HepG2 (cell line): ENCODE data around the gene BET1L. TPM values are rescaled to one million over a fixed set of nuclear protein-coding genes. Genes with fewer than 3 reads are reported as not detected.

Source experiments
- CAMTA2 ChIP-seq: sonication (generic); formaldehyde crosslinking; IDR thresholded peaks from 2 replicates; pipeline ENCODE4 v1.4.0; 2020; ENCODE audit warnings: mild to moderate bottlenecking, missing genetic modification reagents, borderline replicate concordance
- EEA1 ChIP-seq: sonication (generic); formaldehyde crosslinking; IDR thresholded peaks from 2 replicates; pipeline ENCODE4 v1.5.1; 2020; ENCODE audit warnings: mild to moderate bottlenecking, missing genetic modification reagents, borderline replicate concordance
- GTF3A ChIP-seq: sonication (generic); formaldehyde crosslinking; conservative IDR thresholded peaks from 2 replicates; pipeline ENCODE4 v1.4.0; 2020; ENCODE audit warnings: mild to moderate bottlenecking, missing genetic modification reagents
- HMGXB4 ChIP-seq, 2 experiments: sonication (generic) in 1 of 2; formaldehyde crosslinking in 1 of 2; IDR thresholded peaks; 2 replicates each; pipeline versions ENCODE4 v1.4.0 to v1.6.1; 2018 to 2020; ENCODE audit warnings: missing genetic modification reagents in 2 of 2, borderline replicate concordance in 1 of 2, low read depth in 1 of 2, mild to moderate bottlenecking in 1 of 2, missing biosample characterization in 1 of 2
- MNT ChIP-seq: fragments of 450-650 bp; IDR thresholded peaks from 2 replicates; pipeline ENCODE4 v1.6.1; 2016
- POLR2G ChIP-seq: fragments of 200-400 bp; formaldehyde crosslinking; IDR thresholded peaks from 2 replicates; pipeline ENCODE4 v1.6.1; 2018; ENCODE audit warnings: mild to moderate bottlenecking, low read depth, low read length, moderate library complexity
- RBFOX2 ChIP-seq: fragments of 200-400 bp; formaldehyde crosslinking; IDR thresholded peaks from 2 replicates; pipeline ENCODE4 v1.6.1; 2017; ENCODE audit warnings: low read depth, mild to moderate bottlenecking, low read length
- SIN3A ChIP-seq: IDR thresholded peaks from 2 replicates; pipeline ENCODE4 v1.6.1; 2011; ENCODE audit warnings: low read depth, mild to moderate bottlenecking, control low read depth, low read length, borderline replicate concordance
- SOX6 ChIP-seq, 2 experiments: fragments of 450-650 bp in 1 of 2; sonication (generic) in 1 of 2; formaldehyde crosslinking in 1 of 2; IDR thresholded peaks; 2 replicates each; pipeline versions ENCODE4 v1.4.0 to v1.6.1; 2017 to 2020; ENCODE audit warnings: antibody characterized with exemption in 1 of 2, mild to moderate bottlenecking in 1 of 2, missing genetic modification reagents in 1 of 2
- SPEN ChIP-seq: sonication (generic); formaldehyde crosslinking; IDR thresholded peaks from 2 replicates; pipeline ENCODE4 v1.5.1; 2020; ENCODE audit warnings: low read depth, mild to moderate bottlenecking, missing genetic modification reagents
- TBX3 ChIP-seq: fragments of 450-650 bp; IDR thresholded peaks from 2 replicates; pipeline ENCODE4 v1.6.1; 2017; ENCODE audit warnings: antibody characterized with exemption, mild to moderate bottlenecking, inconsistent platforms, borderline replicate concordance
- THAP9 ChIP-seq: sonication (generic); formaldehyde crosslinking; IDR thresholded peaks from 2 replicates; pipeline ENCODE4; 2020; ENCODE audit warnings: missing genetic modification reagents, mild to moderate bottlenecking, borderline replicate concordance
- WIZ ChIP-seq: sonication (generic); formaldehyde crosslinking; IDR thresholded peaks from 2 replicates; pipeline ENCODE4 v1.5.1; 2020; ENCODE audit warnings: mild to moderate bottlenecking, missing genetic modification reagents
- XRCC5 ChIP-seq: fragments of 200-400 bp; formaldehyde crosslinking; optimal IDR thresholded peaks from 2 replicates; pipeline ENCODE3; 2017; ENCODE audit warnings: mild to moderate bottlenecking, low read length
- ZC3H13 ChIP-seq: sonication (generic); formaldehyde crosslinking; IDR thresholded peaks from 2 replicates; pipeline ENCODE4 v1.8.1; 2023; ENCODE audit warnings: mild to moderate bottlenecking, missing genetic modification reagents, moderate library complexity
- ZNF160 ChIP-seq: sonication (generic); formaldehyde crosslinking; IDR thresholded peaks from 2 replicates; pipeline ENCODE4 v1.8.0; 2022; ENCODE audit warnings: mild to moderate bottlenecking, inconsistent platforms, missing genetic modification reagents
- ZNF180 ChIP-seq: sonication (generic); formaldehyde crosslinking; IDR thresholded peaks from 2 replicates; pipeline ENCODE4 v1.4.0; 2020; ENCODE audit warnings: low read depth, missing genetic modification reagents, borderline replicate concordance
- ZNF547 ChIP-seq: sonication (generic); formaldehyde crosslinking; IDR thresholded peaks from 2 replicates; pipeline ENCODE4 v1.5.1; 2020; ENCODE audit warnings: mild to moderate bottlenecking, missing genetic modification reagents
- ZNF563 ChIP-seq: sonication (generic); formaldehyde crosslinking; IDR thresholded peaks from 2 replicates; pipeline ENCODE4 v1.8.0; 2022; ENCODE audit warnings: mild to moderate bottlenecking, moderate library complexity, missing genetic modification reagents
- ZNF788 ChIP-seq: sonication (generic); formaldehyde crosslinking; IDR thresholded peaks from 2 replicates; pipeline ENCODE4 v1.5.0; 2020; ENCODE audit warnings: mild to moderate bottlenecking, missing genetic modification reagents, borderline replicate concordance
- ZNF816 ChIP-seq: sonication (generic); formaldehyde crosslinking; IDR thresholded peaks from 2 replicates; pipeline ENCODE4 v1.8.0; 2022; ENCODE audit warnings: missing genetic modification reagents, mild to moderate bottlenecking, borderline replicate concordance
- polyA plus RNA-seq, 8 experiments: library from polyadenylated mRNA; depleted of rRNA in 3 of 8; stranded (reverse) in 7 of 8; unstranded in 1 of 8; fragments of >200 nt; fragmentation: Illumina TruSeq in 4 of 8; extraction: Trizol in 4 of 8; gene quantifications; 2 replicates each; pipeline versions ENCODE4 v1.2.1 to v1.2.3, GENCODE V29; 2011 to 2016; ENCODE audit warnings: low read depth in 4 of 8, missing spikeins in 1 of 8, mixed read lengths in 1 of 8; ENCODE audit not compliant: insufficient read depth in 1 of 8
- total RNA-seq, 5 experiments: library from RNA; depleted of rRNA; stranded (reverse); fragments of >200 nt; fragmentation: Illumina TruSeq; extraction: Trizol; gene quantifications; 2 replicates each; pipeline ENCODE4 v1.2.3, GENCODE V29; 2016; ENCODE audit warnings: low read depth in 1 of 5
- TF ChIP-seq, protein P1 (sequence below): IDR thresholded peaks from 2 replicates; pipeline ENCODE4 v1.6.1; 2016; ENCODE audit warnings: missing genetic modification reagents, missing compliant biosample characterization

Gene BET1L
- total and polyA plus RNA-seq, 2 of the 13 experiments (the other 11 are each of a cell fraction or from before 2014, with no cell fraction given) = 26.2 to 59.6 TPM

GRCh38 chr11:207208-207862, at the start of gene BET1L, which contains the start of gene RIC8A (continued):
- TF ChIP-seq HMGXB4 (CRISPR knock-in tag; IDR thresholded peaks at IDR 0.05; ENCODE audit: borderline replicate concordance in 1 of 2, low read depth in 1 of 2) (peak; percentile 83 to 89), THAP9 (CRISPR knock-in tag) (peak; percentile 14; the same call in 1 of the 2 replicates), ZNF180 (CRISPR knock-in tag) (0 out of 2 replicates have a peak, but pooled peaks have one; percentile 12), GTF3A (CRISPR knock-in tag) (peak; percentile 86; the same call in 1 of the 2 replicates), ZNF563 (CRISPR knock-in tag) (0 out of 2 replicates have a peak, but pooled peaks have one; percentile 33), XRCC5 (peak; percentile 11), ZC3H13 (peak; percentile 89; the same call in 1 of the 2 replicates), ZNF160 (CRISPR knock-in tag) (peak; percentile 83), CAMTA2 (0 out of 2 replicates have a peak, but pooled peaks have one; percentile 95), MNT (peak; percentile 44), ZNF788 (CRISPR knock-in tag) (peak; percentile 79), TBX3 (peak; percentile 28; the same call in 1 of the 2 replicates), RBFOX2 (peak; percentile 98), ZNF816 (peak; percentile 89), EEA1 (CRISPR knock-in tag) (peak; percentile 90; the same call in 1 of the 2 replicates), ZNF547 (CRISPR knock-in tag) (peak; percentile 85), SIN3A (peak; percentile 81; the same call in 1 of the 2 replicates), SOX6 (IDR thresholded peaks at IDR 0.05) (no peak), SOX6 (CRISPR knock-in tag; IDR thresholded peaks at IDR 0.05) (peak; percentile 27; the same call in 1 of the 2 replicates), POLR2G (peak; percentile 93), WIZ (peak; percentile 60), SPEN (CRISPR knock-in tag) (peak; percentile 82; the same call in 1 of the 2 replicates)
- TF ChIP-seq, protein P1, sequence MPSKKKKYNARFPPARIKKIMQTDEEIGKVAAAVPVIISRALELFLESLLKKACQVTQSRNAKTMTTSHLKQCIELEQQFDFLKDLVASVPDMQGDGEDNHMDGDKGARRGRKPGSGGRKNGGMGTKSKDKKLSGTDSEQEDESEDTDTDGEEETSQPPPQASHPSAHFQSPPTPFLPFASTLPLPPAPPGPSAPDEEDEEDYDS (CRISPR knock-in tag) = peak; percentile 93
